Astrocyte of the hippocampus (primary cell): ENCODE data around the gene CNTNAP2.

ENCODE experiments used
- DNase-seq: peaks from one replicate; pipeline ENCODE4 v3.0.0; 2011; ENCODE audit warnings: low read depth, low spot score

Gene CNTNAP2

GRCh38 chr7:147611431-147611830, 1494.8 kb downstream of the CNTNAP2 start:
- peak; percentile 11 for DNase-seq

GRCh38 chr7:147635288-147635687, 1518.7 kb downstream of the CNTNAP2 start:
- DNase-seq: no peak

GRCh38 chr7:147636553-147636952, 1520.0 kb downstream of the CNTNAP2 start:
- DNase-seq: no peak

GRCh38 chr7:147638566-147638965, 1522.0 kb downstream of the CNTNAP2 start:
- DNase-seq: no peak

- no peak for DNase-seq
These were observed 1522.4 kb downstream of the CNTNAP2 start for GRCh38 chr7:147639037-147639436.

GRCh38 chr7:147639751-147640150, 1523.2 kb downstream of the CNTNAP2 start:
- no peak for DNase-seq

- no peak for DNase-seq
These were observed 1524.2 kb downstream of the CNTNAP2 start for GRCh38 chr7:147640821-147641220.

GRCh38 chr7:147646568-147646967, 1530.0 kb downstream of the CNTNAP2 start:
- DNase-seq: no peak

GRCh38 chr7:147650991-147651390, 1534.4 kb downstream of the CNTNAP2 start:
- no peak for DNase-seq

GRCh38 chr7:147651601-147652000, 1535.0 kb downstream of the CNTNAP2 start:
- DNase-seq: no peak

- DNase-seq: no peak
These were observed 1536.9 kb downstream of the CNTNAP2 start for GRCh38 chr7:147653456-147653855.

GRCh38 chr7:147658392-147658967, 1541.9 kb downstream of the CNTNAP2 start:
- DNase-seq: no peak

GRCh38 chr7:147659036-147659995, 1542.7 kb downstream of the CNTNAP2 start:
- no peak for DNase-seq

GRCh38 chr7:147664541-147664940, 1547.9 kb downstream of the CNTNAP2 start:
- no peak for DNase-seq

- no peak for DNase-seq
These were observed 1554.2 kb downstream of the CNTNAP2 start for GRCh38 chr7:147670759-147671158.

GRCh38 chr7:147674705-147675104, 1558.1 kb downstream of the CNTNAP2 start:
- DNase-seq: no peak

- no peak for DNase-seq
These were observed 1562.3 kb downstream of the CNTNAP2 start for GRCh38 chr7:147678943-147679342.

GRCh38 chr7:147681530-147681929, 1564.9 kb downstream of the CNTNAP2 start:
- no peak for DNase-seq

GRCh38 chr7:147700702-147701101, 1584.1 kb downstream of the CNTNAP2 start:
- peak; percentile 3 for DNase-seq

GRCh38 chr7:147707926-147708325, 1591.3 kb downstream of the CNTNAP2 start:
- DNase-seq: no peak

- DNase-seq: no peak
These were observed 1592.3 kb downstream of the CNTNAP2 start for GRCh38 chr7:147708871-147709270.

- DNase-seq: no peak
These were observed 1594.8 kb downstream of the CNTNAP2 start for GRCh38 chr7:147711447-147711846.
